Activated T-cell treated with anti-CD3 and anti-CD28 coated beads, Interleukin-2, amount 50 U/mL, for 4 hours (primary cell): Measurements from ENCODE around the gene PARP11. TPM values are rescaled to one million over a fixed set of nuclear protein-coding genes. Genes with fewer than 3 reads are reported as not detected.

ENCODE experiments used
- total RNA-seq, 3 donors: library from RNA; stranded (reverse); gene quantifications; one replicate each; pipeline ENCODE4 v1.2.1, GENCODE V29; 2021

The PARP11 gene
- total RNA-seq, 3 donors from 2014 or later: 8.3 to 12.5 (median 9.0) TPM

Other genes starting within 250 kb of the PARP11 start
- 10 to 100 TPM; 31.8 to 48.0 (median 46.2) TPM for gene CRACR2A, start 120.3 kb downstream of the PARP11 start, total RNA-seq